GM23338 (cell line): ENCODE data around the gene ARFIP1.

Experiments used
- CREB1 ChIP-seq: fragments of 250-450 bp; sonication (Bioruptor Pico); IDR thresholded peaks from 2 replicates; pipeline ENCODE4 v1.5.0; 2020; ENCODE audit warnings: low read depth, mild to moderate bottlenecking, moderate library complexity
- ETS1 ChIP-seq: IDR thresholded peaks from 2 replicates; pipeline ENCODE4 v1.6.1; 2016; ENCODE audit warnings: antibody characterized with exemption
- EZH2 ChIP-seq: fragments of 200-600 bp; sonication (generic); IDR thresholded peaks from one replicate; pipeline ENCODE4 v1.8.0; 2017; ENCODE audit warnings: antibody characterized with exemption, mild to moderate bottlenecking, low read depth; ENCODE audit not compliant: unreplicated experiment
- EZH2phosphoT487 ChIP-seq: fragments of 200-600 bp; sonication (generic); IDR thresholded peaks from one replicate; pipeline ENCODE4 v1.8.1; 2018; ENCODE audit warnings: antibody characterized with exemption; ENCODE audit not compliant: unreplicated experiment
- JUNB ChIP-seq: IDR thresholded peaks from one replicate; pipeline ENCODE4 v1.6.1; 2016; ENCODE audit warnings: antibody characterized with exemption; ENCODE audit not compliant: unreplicated experiment
- POLR2AphosphoS5 ChIP-seq: IDR thresholded peaks from 2 replicates; pipeline ENCODE4 v1.6.1; 2016; ENCODE audit warnings: antibody characterized with exemption, low read depth
- REST ChIP-seq: IDR thresholded peaks from one replicate; pipeline ENCODE4 v1.6.1; 2018; ENCODE audit warnings: antibody characterized with exemption; ENCODE audit not compliant: unreplicated experiment
- STAT1 ChIP-seq: IDR thresholded peaks from one replicate; pipeline ENCODE4 v1.6.1; 2016; ENCODE audit warnings: antibody characterized with exemption; ENCODE audit not compliant: unreplicated experiment
- ZNF114 ChIP-seq: fragments of 250-450 bp; sonication (Bioruptor Pico); IDR thresholded peaks from 2 replicates; pipeline ENCODE4 v1.5.0; 2020; ENCODE audit warnings: mild to moderate bottlenecking, moderate library complexity
- ZNF331 ChIP-seq: fragments of 250-450 bp; sonication (Bioruptor Pico); IDR thresholded peaks from 2 replicates; pipeline ENCODE4 v1.5.0; 2020; ENCODE audit warnings: low read depth, mild to moderate bottlenecking, moderate library complexity
- ZNF462 ChIP-seq: fragments of 250-450 bp; sonication (Bioruptor Pico); IDR thresholded peaks from 2 replicates; pipeline ENCODE4 v1.5.0; 2020; ENCODE audit warnings: mild to moderate bottlenecking, moderate library complexity
- TF ChIP-seq, protein P1 (sequence below), 2 experiments: fragments of 200-600 bp in 1 of 2; sonication (generic) in 1 of 2; conservative IDR thresholded peaks; 2 replicates each; pipeline versions ENCODE4 v1.5.1 to v1.6.1; 2016 to 2017; ENCODE audit warnings: antibody characterized with exemption in 2 of 2, low read depth in 2 of 2, mild to moderate bottlenecking in 2 of 2, moderate library complexity in 1 of 2

DNA sequence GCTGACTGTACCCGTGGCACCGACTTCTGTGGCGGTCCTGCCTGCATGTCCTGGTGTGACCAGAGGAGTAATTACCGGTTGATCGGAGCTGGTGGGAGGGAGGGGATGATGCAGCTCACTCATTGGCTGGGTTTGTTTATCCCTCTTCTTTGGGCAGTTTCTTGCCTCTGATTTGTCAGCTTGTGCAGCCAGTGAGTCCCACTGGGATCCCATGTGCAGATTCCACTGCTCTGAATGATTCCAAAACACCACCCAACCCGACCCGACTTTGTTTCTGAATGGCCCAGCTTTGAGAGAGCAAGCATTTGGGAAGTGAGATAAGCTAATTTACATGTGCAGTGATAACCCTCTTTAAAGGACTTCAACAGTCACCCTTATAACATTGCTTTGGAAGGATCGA is 170.2 kb downstream of the ARFIP1 start:
- TF ChIP-seq, protein P1, sequence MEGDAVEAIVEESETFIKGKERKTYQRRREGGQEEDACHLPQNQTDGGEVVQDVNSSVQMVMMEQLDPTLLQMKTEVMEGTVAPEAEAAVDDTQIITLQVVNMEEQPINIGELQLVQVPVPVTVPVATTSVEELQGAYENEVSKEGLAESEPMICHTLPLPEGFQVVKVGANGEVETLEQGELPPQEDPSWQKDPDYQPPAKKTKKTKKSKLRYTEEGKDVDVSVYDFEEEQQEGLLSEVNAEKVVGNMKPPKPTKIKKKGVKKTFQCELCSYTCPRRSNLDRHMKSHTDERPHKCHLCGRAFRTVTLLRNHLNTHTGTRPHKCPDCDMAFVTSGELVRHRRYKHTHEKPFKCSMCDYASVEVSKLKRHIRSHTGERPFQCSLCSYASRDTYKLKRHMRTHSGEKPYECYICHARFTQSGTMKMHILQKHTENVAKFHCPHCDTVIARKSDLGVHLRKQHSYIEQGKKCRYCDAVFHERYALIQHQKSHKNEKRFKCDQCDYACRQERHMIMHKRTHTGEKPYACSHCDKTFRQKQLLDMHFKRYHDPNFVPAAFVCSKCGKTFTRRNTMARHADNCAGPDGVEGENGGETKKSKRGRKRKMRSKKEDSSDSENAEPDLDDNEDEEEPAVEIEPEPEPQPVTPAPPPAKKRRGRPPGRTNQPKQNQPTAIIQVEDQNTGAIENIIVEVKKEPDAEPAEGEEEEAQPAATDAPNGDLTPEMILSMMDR (conservative IDR thresholded peaks at IDR 0.05; ENCODE audit: low read depth in 2 of 2), result no peak
- TF ChIP-seq POLR2AphosphoS5, result no peak
- TF ChIP-seq ZNF331 (CRISPR knock-in tag), result no peak
- TF ChIP-seq EZH2phosphoT487, result no peak
- no peak for TF ChIP-seq REST
- no peak for TF ChIP-seq EZH2
- TF ChIP-seq ZNF462 (CRISPR knock-in tag), result no peak
- TF ChIP-seq JUNB, result no peak
- no peak for TF ChIP-seq CREB1 (CRISPR knock-in tag)
- TF ChIP-seq ETS1, result no peak
- TF ChIP-seq STAT1, result no peak
- no peak for TF ChIP-seq ZNF114
